H1 (cell line): ENCODE results near the gene RIMS1. TPM values are rescaled to one million over a fixed set of nuclear protein-coding genes. Genes with fewer than 3 reads are reported as not detected.

ENCODE experiments used
- CBX8 ChIP-seq: fragments of 300-800, 300-1000 bp; sonication (generic); IDR thresholded peaks from 2 replicates; pipeline ENCODE4 v1.7.1; 2016; ENCODE audit warnings: low read depth, low read length, borderline replicate concordance
- CHD1 ChIP-seq: IDR thresholded peaks from 2 replicates; pipeline ENCODE4 v1.6.1; 2012; ENCODE audit warnings: low read depth, low read length, improper control_type of control experiment
- CTBP2 ChIP-seq: IDR thresholded peaks from 2 replicates; pipeline ENCODE4 v1.7.0; 2011; ENCODE audit warnings: borderline replicate concordance, mild to moderate bottlenecking, moderate library complexity, mixed read lengths, low read length; ENCODE audit not compliant: insufficient read depth, insufficient read length
- EP300 ChIP-seq, 2 experiments: IDR thresholded peaks; 1 replicate in 1 of 2; 2 replicates in 1 of 2; pipeline ENCODE4 v1.6.1; 2011 to 2012; ENCODE audit warnings: low read depth in 2 of 2, low read length in 2 of 2, mild to moderate bottlenecking in 2 of 2, borderline replicate concordance in 1 of 2, inconsistent platforms in 1 of 2, moderate library complexity in 1 of 2
- POLR2A ChIP-seq, 2 experiments: IDR thresholded peaks; 1 replicate in 1 of 2; 2 replicates in 1 of 2; pipeline ENCODE4 v1.6.1; 2011; ENCODE audit warnings: low read depth in 2 of 2, low read length in 2 of 2, mild to moderate bottlenecking in 2 of 2; ENCODE audit errors: control extremely low read depth in 1 of 2
- SAP30 ChIP-seq: fragments of 300-600 bp; sonication (generic); IDR thresholded peaks from 2 replicates; pipeline ENCODE4 v1.7.1; 2012; ENCODE audit warnings: low read length, moderate library complexity, mild to moderate bottlenecking, inconsistent platforms; ENCODE audit not compliant: insufficient read depth, insufficient replicate concordance
- SIX5 ChIP-seq: IDR thresholded peaks from 2 replicates; pipeline ENCODE4 v1.6.1; 2011; ENCODE audit warnings: mild to moderate bottlenecking, low read depth, low read length
- polyA plus RNA-seq, 7 experiments: library from polyadenylated mRNA; depleted of rRNA in 3 of 7; stranded (reverse) in 5 of 7; unstranded in 2 of 7; fragments of >200 nt in 5 of 7; fragments of 200-250 nt in 2 of 7; gene quantifications; 1 replicate in 5 of 7; 2 replicates in 1 of 7; 4 replicates in 1 of 7; pipeline versions ENCODE4 v1.2.1 to v1.2.3, GENCODE V29; 2011 to 2013; ENCODE audit warnings: missing spikeins in 2 of 7, mixed read lengths in 2 of 7
- total RNA-seq: library from RNA; stranded (reverse); fragmentation: NEBNext Ultra II Directional; extraction: Animal tissue kit (Norgen Biotek cat#: 25700); gene quantifications from 2 replicates; pipeline ENCODE4 v1.2.1, GENCODE V29; 2021
- TF ChIP-seq, protein P1 (sequence below): IDR thresholded peaks from 2 replicates; pipeline ENCODE4 v1.6.1; 2011; ENCODE audit warnings: low read depth, mild to moderate bottlenecking, low read length; ENCODE audit not compliant: insufficient read depth

RIMS1 gene
- total and polyA plus RNA-seq, 2 of the 8 experiments (the other 6 are each of a cell fraction or from before 2014, with no cell fraction given), result 0.63 to 2.3 TPM

DNA sequence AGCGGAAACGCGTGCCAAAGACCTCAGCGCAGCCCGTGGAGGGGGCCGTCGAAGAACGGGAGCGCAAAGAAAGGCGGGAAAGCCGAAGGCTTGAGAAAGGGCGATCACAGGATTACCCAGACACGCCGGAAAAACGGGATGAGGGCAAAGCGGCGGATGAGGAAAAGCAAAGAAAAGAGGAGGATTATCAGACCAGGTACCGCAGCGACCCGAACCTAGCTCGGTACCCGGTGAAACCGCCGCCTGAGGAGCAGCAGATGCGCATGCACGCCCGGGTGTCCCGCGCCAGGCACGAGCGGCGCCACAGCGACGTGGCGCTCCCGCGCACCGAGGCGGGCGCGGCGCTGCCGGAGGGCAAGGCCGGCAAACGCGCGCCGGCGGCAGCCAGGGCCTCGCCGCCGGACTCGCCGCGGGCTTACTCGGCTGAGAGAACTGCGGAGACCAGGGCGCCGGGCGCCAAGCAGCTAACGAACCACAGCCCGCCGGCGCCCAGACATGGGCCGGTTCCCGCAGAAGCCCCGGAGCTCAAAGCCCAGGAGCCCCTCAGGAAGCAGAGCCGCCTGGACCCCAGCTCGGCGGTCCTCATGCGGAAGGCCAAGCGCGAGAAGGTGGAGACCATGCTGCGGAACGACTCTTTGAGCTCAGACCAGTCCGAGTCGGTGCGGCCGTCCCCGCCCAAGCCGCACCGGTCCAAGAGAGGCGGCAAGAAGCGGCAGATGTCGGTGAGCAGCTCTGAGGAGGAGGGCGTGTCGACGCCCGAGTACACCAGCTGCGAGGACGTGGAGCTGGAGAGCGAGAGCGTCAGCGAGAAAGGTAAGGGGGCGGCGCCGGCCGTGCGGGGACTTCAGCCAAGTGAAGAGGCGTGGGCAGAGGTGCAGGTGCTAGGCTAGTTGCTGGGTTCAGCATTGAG, 296.2 kb downstream of the RIMS1 start (continued):
- TF ChIP-seq, protein P1, sequence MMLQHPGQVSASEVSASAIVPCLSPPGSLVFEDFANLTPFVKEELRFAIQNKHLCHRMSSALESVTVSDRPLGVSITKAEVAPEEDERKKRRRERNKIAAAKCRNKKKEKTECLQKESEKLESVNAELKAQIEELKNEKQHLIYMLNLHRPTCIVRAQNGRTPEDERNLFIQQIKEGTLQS, result no peak
- no peak for TF ChIP-seq CHD1
- no peak for TF ChIP-seq CBX8
- no peak for TF ChIP-seq POLR2A (IDR thresholded peaks at IDR 0.05; ENCODE audit: control extremely low read depth in 1 of 2, low read depth in 2 of 2, low read length in 2 of 2)
- no peak; a peak in 1 of 3 replicates for TF ChIP-seq EP300 (IDR thresholded peaks at IDR 0.05; ENCODE audit: borderline replicate concordance in 1 of 2, low read depth in 2 of 2, low read length in 2 of 2)
- TF ChIP-seq SAP30, result no peak
- no peak for TF ChIP-seq SIX5
- peak; percentile 44 for TF ChIP-seq CTBP2
